Panc1 (cell line): Measurements from ENCODE around the gene GC.

Experiments used
- POLR2AphosphoS5 ChIP-seq: IDR thresholded peaks from 2 replicates; pipeline ENCODE4 v1.6.1; 2012; ENCODE audit warnings: mild to moderate bottlenecking, low read depth, low read length, moderate library complexity
- SIN3A ChIP-seq: IDR thresholded peaks from 2 replicates; pipeline ENCODE4 v1.6.1; 2012; ENCODE audit warnings: low read depth, mild to moderate bottlenecking, low read length, moderate library complexity, borderline replicate concordance; ENCODE audit not compliant: insufficient read depth
- TF ChIP-seq, protein P1 (sequence below): fragments of 450-650 bp; IDR thresholded peaks from 2 replicates; pipeline ENCODE4 v1.5.1; 2017; ENCODE audit warnings: mild to moderate bottlenecking

GRCh38 chr4:71783972-71784371, at the start of gene GC:
- TF ChIP-seq, protein P1, sequence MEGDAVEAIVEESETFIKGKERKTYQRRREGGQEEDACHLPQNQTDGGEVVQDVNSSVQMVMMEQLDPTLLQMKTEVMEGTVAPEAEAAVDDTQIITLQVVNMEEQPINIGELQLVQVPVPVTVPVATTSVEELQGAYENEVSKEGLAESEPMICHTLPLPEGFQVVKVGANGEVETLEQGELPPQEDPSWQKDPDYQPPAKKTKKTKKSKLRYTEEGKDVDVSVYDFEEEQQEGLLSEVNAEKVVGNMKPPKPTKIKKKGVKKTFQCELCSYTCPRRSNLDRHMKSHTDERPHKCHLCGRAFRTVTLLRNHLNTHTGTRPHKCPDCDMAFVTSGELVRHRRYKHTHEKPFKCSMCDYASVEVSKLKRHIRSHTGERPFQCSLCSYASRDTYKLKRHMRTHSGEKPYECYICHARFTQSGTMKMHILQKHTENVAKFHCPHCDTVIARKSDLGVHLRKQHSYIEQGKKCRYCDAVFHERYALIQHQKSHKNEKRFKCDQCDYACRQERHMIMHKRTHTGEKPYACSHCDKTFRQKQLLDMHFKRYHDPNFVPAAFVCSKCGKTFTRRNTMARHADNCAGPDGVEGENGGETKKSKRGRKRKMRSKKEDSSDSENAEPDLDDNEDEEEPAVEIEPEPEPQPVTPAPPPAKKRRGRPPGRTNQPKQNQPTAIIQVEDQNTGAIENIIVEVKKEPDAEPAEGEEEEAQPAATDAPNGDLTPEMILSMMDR, result no peak
- TF ChIP-seq POLR2AphosphoS5 (no peak), SIN3A (no peak)
